Epidermal melanocyte (primary cell): ENCODE data around the gene NUP188.

Experiments used
- DNase-seq: peaks from one replicate; pipeline ENCODE4 v3.0.0; 2011; ENCODE audit warnings: low spot score; ENCODE audit not compliant: insufficient read length

Gene NUP188

DNA sequence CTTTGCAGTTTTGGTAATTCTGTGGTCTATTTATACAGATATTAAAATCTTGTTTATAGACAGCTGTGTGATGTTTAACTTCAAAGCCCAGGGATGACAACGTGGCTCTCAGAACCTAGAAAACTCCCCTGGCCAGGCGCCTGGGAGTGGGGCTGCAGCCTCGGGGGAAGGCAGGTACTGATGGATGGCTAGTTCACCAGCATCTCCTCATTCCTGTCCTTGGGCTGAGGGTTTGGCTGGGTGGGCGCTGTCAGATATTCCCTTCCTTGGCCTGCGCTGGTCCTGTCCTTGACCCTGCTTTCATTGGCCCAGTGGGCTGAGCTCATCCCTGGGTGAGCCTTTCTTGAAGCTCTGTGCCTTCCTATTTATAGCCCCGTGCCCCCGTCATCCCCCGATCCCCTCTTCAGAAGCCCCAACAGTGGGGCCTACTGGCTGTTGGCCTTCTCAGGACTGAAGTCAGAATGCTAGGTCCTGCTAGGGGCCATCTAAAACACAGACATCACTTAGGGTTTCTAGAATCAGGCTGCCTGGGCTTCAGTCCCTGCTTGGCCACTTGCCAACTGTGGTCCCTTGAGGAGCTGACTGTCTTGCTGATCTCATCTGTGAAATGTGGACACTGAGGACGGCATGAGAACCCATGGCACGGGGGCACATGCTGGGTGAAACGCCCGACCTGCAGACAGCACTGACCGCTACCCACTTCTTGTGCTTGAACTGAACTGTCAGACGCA, 59.7 kb downstream of the NUP188 start:
- DNase-seq: no peak

DNA sequence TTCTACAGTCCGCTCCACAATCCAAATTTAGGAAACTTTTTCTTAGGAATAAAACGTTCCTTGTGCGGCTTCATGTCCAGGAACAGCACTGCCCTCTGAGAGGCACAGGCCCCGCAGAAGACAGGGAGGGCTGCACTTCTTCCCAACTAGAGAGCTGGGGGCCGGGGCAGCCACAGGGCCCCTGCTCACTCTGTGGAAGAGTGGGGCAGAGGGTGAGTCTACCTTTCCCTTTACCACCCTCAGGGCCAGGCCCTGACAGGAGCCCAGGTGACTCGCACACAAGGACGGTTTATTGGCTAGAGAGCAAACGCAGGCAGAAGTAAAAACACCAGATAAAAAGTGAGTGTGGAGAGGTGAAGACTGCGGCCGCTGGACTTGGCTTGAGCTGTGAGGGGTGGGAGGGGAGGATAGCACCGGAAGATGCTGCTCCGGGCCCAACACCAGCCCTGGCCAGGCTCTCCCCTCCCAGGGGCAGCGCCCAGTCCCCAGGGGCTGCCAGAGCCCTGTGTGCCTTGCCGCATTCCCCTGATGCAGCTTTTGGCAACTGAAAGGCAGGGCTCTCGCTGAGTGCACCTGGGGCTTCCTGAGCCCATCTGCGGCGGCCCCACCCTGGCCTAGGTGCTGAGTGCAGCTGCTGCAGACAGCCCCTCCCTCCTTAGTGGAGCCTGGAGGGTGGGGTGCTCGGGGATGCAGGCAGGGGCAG, 60.4 kb downstream of the NUP188 start:
- DNase-seq: no peak

DNA sequence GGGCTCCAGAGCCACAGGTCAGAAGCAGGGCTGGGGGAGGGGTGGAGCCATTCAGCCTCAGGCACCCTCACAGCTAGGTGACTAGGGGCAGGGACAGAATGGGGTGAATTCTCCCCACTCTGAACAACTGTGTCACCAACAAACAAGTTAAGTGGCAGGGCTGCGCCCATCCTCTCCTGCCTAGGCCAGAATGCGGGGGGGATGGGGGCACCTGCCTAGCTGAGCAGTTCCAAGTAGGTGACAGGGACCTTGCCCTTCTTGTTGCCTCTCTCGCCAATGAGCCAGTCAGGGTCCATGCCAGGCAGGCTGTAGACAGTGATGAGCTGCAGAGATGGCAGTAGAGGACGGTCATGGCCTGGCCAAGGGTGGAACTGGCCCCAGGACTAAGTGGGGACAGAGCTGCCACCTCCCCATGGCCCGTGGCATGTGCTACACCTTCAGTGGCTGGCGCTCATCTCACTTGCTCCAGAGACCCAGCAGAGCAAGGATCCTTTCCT, 61.0 kb downstream of the NUP188 start:
- DNase-seq: no peak

DNA sequence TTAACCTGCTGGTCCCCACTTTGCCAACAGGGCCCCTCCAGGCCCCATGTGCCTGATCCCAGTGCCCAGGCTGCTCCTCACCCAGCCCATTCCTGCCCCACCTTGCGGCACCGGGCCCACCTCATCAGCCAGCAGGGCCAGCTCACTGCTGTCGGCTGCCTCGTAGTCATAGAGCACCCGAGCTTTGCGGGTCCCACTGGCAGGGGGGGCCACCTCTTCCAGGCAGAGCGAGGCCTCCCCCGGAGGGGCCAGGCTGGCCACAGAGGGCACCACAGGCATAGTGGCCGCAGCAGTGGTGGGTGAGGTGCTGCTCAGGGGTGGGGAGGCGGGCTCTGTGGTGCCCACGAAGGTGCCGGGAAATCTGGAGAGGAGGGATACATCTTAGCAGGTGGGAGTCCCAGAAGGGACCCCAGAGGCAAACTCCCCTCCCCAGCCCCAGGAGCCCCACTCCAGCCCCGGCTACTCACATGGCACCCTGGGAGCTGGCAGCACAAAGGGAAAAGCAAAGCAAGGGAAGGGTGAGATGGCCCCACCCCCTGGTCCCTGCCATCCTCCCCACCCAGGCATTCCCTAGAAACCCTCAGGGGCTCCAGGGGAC, 61.6 kb downstream of the NUP188 start:
- DNase-seq: no peak

DNA sequence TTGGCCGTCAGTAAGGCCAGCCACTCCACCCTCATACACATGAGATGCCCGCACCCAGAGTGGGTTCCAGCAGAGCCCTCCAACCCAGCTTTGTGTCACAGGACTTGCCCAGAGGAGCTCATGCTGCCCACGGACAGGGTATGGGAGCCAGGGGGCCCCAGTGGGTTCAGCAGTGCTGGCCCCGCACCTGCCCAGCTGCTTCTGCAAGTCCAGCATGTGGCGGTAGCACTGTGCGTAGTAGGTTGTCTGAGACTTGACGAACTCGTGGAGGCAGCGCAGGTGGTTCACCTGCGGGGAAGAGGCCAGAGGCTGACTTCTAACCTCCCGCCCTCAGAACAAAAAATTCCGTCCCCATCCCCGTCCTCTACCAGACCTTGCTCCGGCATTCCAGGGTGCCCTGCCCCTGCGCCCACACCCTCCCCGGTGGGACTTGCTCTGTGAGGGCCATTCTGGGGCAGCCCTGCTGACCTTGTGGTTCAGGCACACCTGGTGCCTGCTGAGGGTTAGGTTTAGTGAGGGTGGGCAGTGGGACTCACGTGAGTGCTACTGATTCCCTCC, 62.2 kb downstream of the NUP188 start:
- no peak for DNase-seq

DNA sequence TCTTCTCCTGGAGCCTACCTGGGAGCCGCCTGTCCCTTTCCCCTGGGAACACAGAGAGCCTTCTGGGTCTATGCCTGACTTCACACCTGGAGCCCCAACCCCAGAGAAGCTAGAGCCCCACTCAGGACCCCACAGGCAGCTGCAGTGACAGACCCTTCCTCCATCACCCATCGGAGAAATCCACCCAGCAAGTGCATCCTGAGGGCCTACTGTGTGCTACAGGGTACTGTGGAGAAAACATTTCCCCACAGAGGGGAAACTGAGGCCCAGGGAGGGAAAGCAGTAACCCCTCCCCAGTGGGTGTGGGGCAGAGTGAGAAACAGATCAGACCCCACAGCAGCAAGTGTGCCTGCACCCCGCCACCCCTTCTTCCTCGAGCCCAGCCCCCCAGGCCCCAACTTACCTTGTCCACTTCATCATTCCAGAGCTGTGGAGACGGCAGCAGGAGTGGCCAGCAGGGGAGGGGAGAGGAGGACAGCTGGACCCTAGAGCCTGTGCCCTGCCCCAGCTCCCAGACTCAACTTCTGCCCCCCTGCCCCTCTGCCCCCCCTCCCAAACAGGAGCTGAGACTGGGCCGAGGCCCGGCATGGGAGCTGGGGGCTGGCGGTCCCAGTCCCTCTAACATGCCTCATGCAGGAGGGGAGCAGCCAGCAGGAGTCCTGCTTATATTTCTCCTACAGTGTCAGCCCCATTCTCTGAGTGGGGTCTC, 62.9 kb downstream of the NUP188 start:
- DNase-seq: no peak

DNA sequence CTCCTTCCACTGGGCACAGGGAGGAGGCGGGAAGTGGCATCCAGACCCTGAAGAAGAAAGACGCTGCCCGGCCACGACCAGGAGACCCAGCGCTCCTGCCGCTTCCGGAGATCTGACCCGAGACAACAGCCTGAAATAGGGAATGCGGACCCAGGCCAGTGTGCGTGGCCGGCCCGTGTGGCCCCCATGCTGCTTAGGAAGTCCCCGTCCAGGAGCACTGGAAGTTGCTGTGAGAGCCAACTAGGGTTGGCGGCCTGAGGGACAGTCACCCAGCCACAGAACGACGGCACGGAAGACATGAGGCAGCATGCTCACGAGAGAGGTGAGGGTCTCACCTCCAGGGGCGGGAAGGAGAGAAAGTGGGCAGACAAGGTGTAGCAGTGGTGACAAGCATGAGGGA, 63.7 kb downstream of the NUP188 start:
- DNase-seq: no peak

DNA sequence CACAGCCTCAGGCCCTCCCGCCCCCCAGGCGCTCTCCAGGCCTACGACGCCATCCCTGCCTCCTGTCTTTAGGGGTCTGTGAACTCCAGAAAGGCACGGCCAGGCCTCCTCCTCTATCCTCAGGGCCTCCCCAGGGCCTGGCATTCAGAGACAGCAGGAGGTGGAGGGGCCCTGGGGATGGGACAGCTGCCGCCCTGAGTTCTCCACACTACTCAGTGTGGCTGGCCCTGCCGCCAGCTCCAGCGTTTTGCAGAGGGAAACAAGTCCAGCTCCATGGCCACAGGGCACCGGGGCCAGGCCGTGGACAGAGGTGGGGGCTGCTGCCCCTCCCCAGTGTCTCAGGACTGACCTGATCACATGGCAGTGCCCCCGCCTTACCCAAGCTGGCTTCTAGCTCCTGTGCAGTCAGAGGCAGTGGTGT, 64.3 kb downstream of the NUP188 start:
- no peak for DNase-seq

DNA sequence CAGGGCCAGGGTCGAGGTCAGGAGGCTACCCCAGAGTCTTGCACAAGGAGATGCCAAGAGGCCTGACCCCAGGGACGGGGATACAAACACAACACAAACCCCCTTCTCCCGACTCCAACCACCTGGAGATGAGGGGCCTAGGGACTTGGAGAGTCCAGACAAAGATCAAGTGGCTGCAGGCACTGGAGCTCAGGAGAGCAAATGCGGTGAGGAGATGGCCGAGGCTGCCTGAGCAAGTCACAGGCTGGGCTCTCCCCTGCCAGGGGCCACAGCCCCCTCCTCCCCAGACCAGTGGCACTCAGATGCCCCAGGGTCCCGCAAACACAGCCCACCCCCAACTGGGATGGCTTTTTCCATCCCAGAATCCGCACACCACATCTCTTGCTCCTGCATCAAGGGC, 64.8 kb downstream of the NUP188 start:
- no peak for DNase-seq

DNA sequence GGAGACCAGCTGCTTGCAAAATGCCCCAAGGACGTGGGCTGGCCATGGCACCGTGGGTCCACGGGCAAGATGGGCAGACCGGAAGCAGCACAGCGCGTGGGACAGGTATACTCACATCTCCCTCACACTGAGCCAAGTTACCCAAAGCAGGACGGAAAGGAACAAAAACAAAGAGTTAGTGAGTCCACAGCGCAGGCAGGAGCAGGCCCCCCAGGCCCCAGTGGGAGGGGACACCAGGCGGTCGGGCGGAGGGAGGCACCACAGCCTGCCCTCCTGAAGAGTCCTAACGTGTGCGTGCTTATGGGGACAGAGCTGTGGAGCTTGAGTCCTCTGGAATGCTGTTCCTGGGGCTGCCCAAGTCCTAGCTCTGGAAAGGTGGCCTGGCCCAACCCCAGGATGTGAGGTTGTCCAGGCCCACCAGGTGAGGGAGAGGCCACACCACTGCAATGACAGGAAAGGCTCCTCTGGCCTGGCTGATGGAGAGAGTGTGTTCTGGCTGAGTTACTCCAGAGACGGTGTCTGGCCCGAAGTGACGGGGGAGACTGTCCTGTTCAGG, 65.5 kb downstream of the NUP188 start:
- no peak for DNase-seq

DNA sequence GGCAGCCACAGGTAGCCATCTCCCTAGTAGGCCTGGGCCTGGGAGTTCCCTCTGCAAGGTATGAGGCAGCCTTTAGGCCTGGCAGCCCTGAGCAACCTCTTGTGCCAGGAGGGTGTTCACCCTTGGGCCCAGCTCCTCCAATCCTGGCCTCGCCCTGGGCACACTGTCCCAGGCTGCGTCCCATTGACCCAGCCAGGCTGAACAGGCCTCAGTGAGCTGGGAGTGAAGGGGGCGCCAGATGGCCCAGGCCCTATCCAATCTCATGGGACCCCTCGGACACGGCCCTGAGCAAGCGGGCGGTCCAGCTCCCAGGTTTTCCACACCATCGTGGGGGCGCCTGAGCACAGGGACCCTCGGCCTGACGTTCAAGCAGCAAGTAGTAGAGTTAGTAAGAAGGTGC, 66.2 kb downstream of the NUP188 start:
- no peak for DNase-seq

DNA sequence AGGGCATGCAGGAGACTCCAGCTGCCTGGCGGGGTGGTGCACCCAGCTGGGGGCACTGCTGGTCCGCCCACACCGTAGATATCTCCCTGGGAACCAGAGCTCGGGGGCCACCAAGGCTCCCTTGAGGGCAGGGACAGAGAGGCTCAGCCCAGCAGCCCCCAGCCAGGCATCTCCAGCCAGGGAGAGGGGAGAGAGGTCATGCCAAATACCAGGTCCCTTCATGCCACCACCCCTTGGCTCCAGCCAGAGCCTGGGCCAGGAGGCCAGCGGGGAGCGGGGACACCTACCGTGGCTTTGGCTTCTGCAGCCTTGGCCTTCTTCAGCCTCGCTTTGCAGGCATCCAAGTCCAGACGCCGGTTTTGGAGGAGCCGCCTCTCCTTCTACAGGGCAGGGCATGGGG, 66.6 kb downstream of the NUP188 start:
- no peak for DNase-seq

DNA sequence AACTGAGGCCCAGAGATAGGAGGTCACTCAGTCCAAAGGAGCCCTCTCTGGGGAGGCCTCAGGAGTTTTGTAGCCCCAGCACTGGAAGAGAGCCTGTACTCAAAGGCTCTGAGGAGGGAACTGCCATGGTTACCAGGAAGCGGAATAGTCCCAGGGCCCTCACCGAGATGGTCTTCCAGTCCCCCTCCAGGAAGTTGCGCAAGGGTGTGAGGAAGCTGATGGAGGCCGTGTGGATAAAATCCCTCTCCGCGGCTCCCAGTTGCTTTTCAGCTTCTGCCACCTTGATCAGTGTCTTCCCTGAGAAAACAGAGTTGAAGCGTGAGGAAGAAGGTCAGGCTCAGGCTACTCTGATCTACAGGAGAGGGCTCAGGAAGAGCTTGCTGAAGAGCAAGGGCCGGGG, 67.1 kb downstream of the NUP188 start:
- no peak for DNase-seq

DNA sequence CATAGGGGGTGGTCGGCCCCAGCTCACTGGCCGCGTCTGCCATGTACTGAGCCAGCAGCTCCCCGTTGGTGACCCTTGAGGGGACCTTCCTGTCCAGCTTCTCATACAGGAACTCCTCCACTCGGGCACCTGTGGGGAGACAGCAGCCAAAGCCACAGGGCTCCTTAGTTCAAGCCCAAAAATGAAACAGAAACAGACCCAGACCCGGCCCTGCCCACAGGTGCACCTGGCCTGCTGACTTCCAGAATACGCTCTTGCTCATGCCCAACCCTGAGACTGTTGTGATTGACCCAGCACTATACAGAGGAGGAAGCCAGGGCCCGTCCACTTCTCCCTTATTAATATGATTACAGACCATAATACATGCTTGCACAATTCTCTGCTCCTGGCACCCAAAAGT, 73.6 kb downstream of the NUP188 start:
- DNase-seq: no peak

DNA sequence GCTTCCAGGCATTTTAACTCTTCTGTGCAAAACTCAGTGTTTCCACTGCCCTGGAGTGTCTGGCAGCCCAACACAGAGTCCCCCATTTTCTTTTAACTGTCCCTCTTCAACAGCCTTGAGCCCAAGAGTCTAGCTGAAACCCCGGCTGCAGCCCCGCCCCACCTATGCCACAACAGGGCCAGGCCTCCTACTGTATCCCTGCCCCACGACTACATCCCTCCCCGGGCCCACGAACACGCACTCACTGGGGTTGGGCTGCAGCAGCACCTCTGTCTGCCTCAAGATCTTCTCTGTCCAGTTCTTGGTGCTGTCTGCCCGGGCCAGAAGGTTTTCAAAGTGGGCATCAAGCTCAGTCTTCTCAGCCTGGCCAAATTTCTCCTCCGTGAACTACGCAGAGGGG, 74.5 kb downstream of the NUP188 start:
- no peak for DNase-seq

DNA sequence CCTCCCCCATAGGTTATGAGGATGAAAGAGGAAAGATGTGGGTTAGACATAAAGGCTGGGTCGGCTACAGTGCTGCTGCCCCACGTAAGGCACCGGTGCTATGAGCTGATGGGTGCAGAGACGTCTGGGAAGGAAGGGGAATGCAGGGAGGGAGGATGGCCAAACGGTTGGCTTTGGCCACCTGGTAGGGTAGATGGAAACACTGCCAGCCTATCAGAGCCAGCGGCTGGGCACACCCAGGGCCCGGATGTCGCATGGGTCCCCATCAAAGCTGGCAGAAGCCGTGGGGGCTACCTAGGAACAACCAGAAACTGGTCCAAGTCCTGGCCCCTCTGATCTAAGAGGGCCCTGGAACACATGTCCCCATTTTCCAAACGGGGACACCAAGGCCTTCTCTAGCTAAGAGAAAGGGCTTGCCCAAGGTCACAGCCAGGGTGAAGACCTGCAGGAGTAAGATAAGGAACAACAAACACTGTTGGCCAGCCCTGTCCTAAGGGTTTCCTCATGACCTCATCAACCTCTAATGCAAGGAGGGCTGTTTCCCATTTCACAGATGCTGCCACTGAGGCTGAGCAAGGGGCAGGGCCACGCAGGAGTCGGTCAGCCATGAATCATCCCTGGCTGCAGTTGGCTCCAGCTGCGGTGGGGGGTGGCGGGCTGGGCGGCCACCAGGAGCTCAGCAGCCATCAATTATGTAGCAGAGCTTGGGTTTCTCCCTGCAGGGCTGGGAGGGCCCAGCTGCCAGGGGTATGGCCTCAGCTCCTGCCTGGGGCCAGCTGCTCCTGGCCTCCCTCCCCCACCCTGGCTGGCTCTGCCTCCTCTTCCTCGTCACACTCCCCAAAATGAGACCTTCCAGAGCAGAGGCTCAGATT, 75.8 kb downstream of the NUP188 start:
- no peak for DNase-seq

DNA sequence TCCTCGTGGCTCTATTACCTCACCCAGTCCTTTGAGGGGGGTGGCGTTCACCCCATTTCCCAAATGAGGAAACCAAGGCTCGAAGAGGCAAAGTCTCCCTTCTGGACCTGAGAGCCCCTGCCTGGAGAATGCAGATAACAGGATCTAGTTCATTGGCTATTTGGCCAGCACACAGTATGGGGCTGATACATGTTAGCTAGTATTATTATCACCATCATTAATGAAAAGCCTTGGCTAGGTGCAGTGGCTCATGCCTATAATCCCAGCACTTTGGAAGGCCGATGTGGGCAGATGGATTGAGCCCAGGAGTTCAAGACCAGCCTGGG, 76.4 kb downstream of the NUP188 start:
- no peak for DNase-seq

DNA sequence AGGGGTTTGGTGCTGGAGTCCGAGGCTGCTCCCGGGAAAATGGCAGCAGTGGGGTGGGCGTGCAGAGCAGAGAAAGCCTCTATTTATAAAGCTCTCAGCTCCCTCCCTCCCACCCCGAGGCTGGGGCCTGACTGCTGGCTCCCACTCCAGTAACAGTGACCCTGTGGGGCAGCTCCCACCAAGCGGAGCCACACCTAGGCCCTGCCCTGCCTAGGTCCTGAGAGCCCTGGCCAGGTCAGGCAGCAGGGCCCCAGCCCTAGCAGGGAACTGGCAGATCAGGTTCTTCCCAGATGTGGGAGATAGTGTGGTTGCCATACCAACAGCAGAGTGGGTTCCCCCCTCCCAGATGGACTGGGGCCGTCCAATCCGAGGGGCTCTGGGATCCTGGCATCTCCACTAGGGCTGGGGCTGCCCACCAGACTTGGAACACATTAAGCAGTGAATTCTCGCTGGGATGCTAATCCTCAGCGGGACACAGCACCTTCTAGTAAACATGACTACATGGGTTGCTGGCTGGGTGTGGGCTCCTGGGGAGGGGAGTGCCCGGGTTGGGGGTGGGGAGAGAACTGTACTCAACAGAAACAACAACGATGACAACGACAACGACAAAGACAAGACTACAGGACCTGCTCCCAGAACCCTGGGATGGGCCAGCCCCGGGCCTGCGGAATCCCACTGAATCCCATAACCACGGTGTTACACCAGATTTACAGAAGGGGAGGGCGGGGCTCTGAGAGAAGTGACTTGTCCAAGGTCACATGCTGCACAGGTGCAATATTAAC, 79.1 kb downstream of the NUP188 start:
- no peak for DNase-seq

DNA sequence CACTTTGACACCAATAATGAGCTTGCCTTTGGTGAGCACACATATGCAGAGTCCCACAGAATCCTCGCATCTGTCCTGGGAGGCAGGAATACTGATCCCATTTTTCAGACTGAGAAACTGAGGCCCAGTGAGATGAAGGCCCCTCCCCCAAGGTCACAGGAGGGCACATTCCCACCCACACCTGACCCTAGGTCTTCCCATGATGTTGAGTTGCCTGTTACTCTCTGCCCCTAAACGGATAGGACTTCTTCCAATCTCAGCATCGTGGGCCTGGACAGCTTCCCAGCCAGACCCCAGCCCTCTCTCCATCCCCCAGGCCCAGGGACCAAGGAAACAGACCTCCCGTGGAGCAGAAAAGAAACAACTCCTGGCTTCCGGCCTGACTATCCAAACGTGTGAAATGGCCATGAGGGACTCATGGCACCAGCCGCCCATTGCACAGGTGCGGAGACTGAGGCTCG, 79.8 kb downstream of the NUP188 start:
- no peak for DNase-seq
